HG03103 (cell line): ENCODE data around the gene PDK3.

Experiments
- ATAC-seq: cut with Tn5 transposase; IDR thresholded peaks from one replicate; pipeline ENCODE4 v1.9.1; 2021; ENCODE audit warnings: low read depth; ENCODE audit not compliant: unreplicated experiment

Gene PDK3

GRCh38 chrX:24480400-24480865, 15.3 kb downstream of the PDK3 start:
- ATAC-seq, result peak; percentile 33

- ATAC-seq, result no peak
Observed at GRCh38 chrX:24482823-24483415, 17.8 kb downstream of the PDK3 start.

GRCh38 chrX:24483596-24483995, 18.5 kb downstream of the PDK3 start:
- ATAC-seq, result no peak

- no peak for ATAC-seq
Observed at GRCh38 chrX:24485323-24485722, 20.2 kb downstream of the PDK3 start.

GRCh38 chrX:24485976-24486680, 21.0 kb downstream of the PDK3 start:
- no peak for ATAC-seq

GRCh38 chrX:24487571-24487970, 22.5 kb downstream of the PDK3 start:
- ATAC-seq, result no peak

- no peak for ATAC-seq
Observed at GRCh38 chrX:24491741-24492140, 26.7 kb downstream of the PDK3 start.

- ATAC-seq, result no peak
Observed at GRCh38 chrX:24493740-24494581, 28.9 kb downstream of the PDK3 start.

GRCh38 chrX:24494647-24495075, 29.6 kb downstream of the PDK3 start:
- ATAC-seq, result no peak

GRCh38 chrX:24495700-24496099, 30.6 kb downstream of the PDK3 start:
- no peak for ATAC-seq

- no peak for ATAC-seq
Observed at GRCh38 chrX:24498181-24498580, 33.1 kb downstream of the PDK3 start.

- ATAC-seq, result no peak
Observed at GRCh38 chrX:24498975-24499374, 33.9 kb downstream of the PDK3 start.

GRCh38 chrX:24506082-24506481, 41.0 kb downstream of the PDK3 start:
- ATAC-seq, result peak; percentile 61

GRCh38 chrX:24508375-24508774, 43.3 kb downstream of the PDK3 start:
- ATAC-seq, result no peak

GRCh38 chrX:24513416-24513815, 48.3 kb downstream of the PDK3 start:
- ATAC-seq, result peak; percentile 97

- ATAC-seq, result no peak
Observed at GRCh38 chrX:24515447-24515846, 50.4 kb downstream of the PDK3 start.

GRCh38 chrX:24520472-24520871, 55.4 kb downstream of the PDK3 start:
- ATAC-seq, result no peak

- ATAC-seq, result no peak
Observed at GRCh38 chrX:24525455-24525854, 60.4 kb downstream of the PDK3 start.

- ATAC-seq, result no peak
Observed at GRCh38 chrX:24526616-24527015, 61.5 kb downstream of the PDK3 start.

- no peak for ATAC-seq
Observed at GRCh38 chrX:24528605-24529004, 63.5 kb downstream of the PDK3 start.

GRCh38 chrX:24536551-24536950, 71.5 kb downstream of the PDK3 start:
- ATAC-seq, result no peak
